HG03039 (cell line): Measurements from ENCODE around the gene SYN1.
"Not testable (repeated sequence)": the region's sequence is repeated elsewhere in the genome, so short reads cannot be mapped to it uniquely, and the experiment has no call there.

Experiments used
- ATAC-seq: cut with Tn5 transposase; IDR thresholded peaks from one replicate; pipeline ENCODE4 v1.9.1; 2021; ENCODE audit warnings: mild to moderate bottlenecking, moderate library complexity; ENCODE audit not compliant: unreplicated experiment

Gene SYN1

DNA sequence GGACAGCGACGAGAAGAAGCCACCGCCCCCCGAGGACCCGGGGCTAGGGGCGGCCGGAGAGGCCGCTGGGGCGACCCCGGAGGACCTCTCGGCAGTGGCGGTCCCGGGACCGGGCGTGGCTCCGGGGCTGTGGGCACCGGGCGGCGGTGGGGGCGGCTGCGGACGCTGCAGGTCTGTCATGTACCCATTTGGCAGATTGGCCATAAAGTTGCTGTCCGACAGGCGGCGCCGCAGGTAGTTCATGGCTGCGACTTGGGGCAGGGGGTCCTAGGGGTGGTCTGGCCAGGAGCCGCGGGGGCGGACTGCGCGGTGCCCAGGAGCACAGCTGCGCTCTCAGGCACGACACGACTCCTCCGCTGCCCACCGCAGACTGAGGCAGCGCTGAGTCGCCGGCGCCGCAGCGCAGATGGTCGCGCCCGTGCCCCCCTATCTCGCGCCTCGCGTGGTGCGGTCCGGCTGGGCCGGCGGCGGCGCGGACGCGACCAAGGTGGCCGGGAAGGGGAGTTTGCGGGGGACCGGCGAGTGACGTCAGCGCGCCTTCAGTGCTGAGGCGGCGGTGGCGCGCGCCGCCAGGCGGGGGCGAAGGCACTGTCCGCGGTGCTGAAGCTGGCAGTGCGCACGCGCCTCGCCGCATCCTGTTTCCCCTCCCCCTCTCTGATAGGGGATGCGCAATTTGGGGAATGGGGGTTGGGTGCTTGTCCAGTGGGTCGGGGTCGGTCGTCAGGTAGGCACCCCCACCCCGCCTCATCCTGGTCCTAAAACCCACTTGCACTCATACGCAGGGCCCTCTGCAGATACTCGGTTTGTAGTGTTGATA, at the start of gene SYN1:
TSS of gene SYN1 (minus strand) at position 372 of the 817 bp plus-strand sequence. CDS start at position 243, 129 bp downstream.
- ATAC-seq: peak; percentile 49

- ATAC-seq: not testable (repeated sequence)
Observed at GRCh38 chrX:47665797-47666196, 46.1 kb upstream of the SYN1 start.

- ATAC-seq: no peak
Observed at GRCh38 chrX:47664737-47665136, 45.1 kb upstream of the SYN1 start.

GRCh38 chrX:47662144-47662657, 42.5 kb upstream of the SYN1 start:
- no peak for ATAC-seq

- no peak for ATAC-seq
Observed at GRCh38 chrX:47661539-47661938, 41.9 kb upstream of the SYN1 start.

GRCh38 chrX:47659421-47659726, 39.7 kb upstream of the SYN1 start:
- no peak for ATAC-seq

- ATAC-seq: peak; percentile 72
Observed at GRCh38 chrX:47658684-47659420, 39.2 kb upstream of the SYN1 start, which contains the start of gene UXT. Gene UXT (minus strand): TSS chrX:47659180. CDS start chrX:47658927, 253 bp downstream.

DNA sequence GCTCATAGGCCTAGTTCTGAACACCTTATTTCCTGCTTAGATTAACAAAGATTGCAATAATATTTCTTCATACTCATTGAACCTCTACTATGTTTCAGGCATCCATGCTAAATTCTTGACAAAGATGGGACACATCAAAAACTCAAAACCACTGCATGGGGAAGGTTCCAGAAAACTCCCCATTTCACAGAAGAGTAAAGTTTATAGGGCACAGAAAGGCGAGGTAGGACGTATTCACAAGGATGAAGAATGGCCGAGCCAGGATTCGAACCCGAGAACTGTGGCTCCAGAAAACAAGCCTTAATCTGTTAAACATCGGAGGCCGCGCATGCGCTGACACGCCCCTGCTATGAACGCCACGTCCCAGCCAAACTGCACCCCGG, 38.6 kb upstream of the SYN1 start:
- ATAC-seq: no peak

DNA sequence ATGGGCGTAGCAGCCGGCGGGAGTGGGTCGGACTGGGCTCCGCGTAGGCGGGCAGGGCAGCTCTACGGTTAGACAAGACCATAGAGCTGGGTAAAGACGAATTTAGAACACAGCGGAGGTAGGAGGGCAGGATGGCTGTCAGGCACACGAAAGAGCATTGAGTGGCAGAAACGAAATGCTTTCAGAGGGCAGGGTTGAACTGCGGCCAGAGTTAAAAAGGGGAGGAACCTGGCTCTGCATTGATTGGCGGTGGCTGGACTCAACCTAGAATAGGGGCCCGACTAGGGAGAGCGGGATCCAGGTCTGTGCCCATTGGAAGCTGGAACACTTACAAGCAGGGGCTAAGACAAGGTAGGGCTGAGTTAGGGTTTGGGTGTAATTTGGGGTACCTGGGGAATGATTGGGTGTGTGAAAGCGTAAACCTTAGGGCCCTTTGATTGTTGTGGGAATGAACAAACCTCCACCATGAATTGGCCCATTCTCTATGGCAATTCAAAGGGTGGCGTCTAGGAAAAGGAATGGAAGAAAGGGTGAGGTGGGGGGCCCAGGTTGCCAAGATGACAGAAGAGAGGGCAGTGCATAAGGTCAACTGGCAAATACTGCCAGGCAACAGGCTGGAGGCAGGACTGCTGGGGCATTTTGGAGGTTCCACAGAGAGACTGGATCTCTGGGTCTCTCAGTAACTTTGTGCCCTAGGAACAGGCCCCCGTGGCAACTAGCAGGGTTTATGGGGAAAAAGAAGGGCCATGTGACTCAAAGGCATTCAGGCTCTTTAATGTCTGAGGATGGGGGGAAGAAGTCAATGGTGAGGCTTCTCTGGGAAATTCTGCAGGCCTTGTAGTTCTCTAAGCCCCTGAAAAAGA, 31.6 kb upstream of the SYN1 start:
- ATAC-seq: no peak

DNA sequence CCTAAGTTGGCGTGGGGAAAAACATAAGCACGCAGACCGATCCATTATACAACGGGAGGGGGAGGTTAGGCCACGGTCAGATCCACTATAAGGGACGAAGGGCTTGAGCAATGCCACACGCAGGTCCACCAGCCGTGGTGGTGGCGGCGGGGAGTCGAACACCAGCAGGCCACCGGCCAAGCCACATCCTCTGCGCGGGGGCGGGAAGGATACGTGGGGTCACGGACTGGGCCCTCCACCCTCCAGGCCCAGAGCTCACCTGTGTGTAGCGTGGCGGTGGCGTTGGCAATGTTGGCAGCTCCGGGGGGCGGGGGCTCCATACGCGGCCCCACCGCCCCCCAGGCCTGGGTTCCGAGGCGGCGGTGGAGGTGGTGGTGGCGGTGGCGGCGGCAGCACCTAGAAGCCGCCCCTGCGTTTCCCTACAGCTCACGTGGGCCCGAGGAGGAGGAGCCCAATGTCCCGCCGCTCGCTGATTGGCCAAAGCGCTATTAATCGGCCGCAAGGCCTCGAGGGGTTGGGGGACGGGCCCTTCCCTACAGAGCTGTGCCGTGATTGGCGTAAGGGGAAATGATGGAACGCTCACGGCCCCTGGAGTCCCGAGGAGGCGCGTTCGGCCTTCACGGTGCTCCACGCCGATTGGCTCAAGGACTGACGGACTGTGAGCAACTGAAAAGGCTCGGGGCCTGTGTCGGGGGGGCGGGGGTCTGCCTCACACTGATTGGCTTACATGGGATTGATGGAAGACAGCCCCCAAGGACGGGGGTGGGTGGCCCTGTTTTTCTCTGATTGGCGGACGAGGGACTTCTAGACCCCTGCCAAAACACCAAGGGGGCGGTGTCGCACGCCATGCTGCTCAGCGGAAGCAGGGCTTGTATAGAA, 30.7 kb upstream of the SYN1 start, which contains the start of gene ELK1:
TSS of gene ELK1 (minus strand) at position 400 of the 879 bp plus-strand sequence. CDS start 9,122 bp downstream, outside the sequence.
- peak; percentile 91 for ATAC-seq

DNA sequence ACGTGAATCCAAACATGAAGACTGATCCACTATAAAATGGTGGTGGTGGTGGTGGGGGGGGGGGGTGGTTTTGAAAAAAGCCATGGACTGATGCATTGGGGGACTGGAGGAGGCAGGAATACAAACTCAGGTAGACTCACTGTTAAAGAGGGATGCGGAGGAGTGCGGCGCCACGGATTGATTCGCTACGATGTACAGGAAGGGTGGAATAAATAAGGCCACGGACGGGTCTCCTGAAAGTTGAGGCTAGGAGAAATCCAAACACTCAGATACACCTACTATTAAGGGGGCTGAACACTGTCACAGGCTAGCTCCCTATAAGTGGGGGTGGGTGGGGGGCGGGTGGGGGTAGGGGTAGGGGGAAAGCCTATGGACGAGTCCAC, 30.1 kb upstream of the SYN1 start:
- no peak for ATAC-seq

- ATAC-seq: no peak
Observed at GRCh38 chrX:47649271-47649670, 29.6 kb upstream of the SYN1 start.

DNA sequence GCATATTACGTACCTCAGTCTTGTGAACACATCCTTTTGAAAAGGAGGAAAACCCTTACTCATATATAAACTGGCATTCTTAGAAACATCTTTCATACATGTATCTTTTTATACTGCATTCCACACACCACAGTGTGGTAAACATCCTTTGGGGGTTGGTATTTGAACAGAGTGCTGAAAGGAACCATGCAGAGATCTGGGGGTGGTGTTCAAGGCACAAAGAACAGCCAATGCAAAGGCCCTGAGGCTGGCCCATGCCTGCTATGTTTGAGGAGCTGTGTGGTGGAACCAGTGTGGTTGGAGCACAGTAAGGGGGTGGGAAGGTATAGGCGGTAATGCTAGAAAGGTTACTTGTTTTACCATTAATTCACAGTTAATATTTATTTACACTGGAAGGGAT, 28.7 kb upstream of the SYN1 start:
- no peak for ATAC-seq

DNA sequence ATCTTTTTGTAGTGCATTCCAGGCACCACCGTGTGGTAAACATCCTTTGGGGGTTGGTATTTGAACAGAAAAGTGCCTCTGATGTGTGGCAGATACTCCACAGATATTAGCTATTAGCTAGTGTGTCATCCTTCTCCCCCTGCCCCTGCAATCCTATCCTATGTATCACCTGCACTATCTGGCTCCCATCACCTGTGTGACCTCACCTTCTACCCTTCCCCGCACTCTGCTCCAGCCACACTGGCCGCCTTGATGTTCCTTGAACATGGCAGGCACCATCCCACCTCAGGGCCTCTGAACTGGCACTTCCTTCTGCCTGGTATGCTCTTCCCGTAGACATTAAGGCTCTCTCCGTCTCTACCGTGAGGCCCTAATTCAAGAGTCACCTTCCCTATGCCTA, 27.0 kb upstream of the SYN1 start:
- no peak for ATAC-seq

DNA sequence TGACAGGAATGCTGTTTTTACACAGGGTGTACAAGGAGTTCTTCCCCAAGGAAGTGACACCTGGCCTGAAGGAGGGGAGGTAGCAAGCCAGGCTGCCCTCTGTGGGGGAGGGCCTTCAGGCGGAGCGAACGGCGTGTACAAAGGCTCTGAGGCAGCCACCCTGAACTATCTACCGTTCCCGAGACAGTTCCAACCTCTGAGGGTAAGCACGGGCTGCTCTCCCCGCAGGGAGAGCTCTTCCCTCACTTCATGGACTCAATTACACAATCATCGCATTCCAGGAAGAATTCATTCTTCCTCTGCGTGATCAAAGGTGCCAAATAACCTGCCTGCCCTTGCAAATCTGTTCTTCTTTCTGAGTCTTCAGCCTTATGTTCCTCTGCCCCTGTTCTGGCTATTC, 25.9 kb upstream of the SYN1 start:
- no peak for ATAC-seq

DNA sequence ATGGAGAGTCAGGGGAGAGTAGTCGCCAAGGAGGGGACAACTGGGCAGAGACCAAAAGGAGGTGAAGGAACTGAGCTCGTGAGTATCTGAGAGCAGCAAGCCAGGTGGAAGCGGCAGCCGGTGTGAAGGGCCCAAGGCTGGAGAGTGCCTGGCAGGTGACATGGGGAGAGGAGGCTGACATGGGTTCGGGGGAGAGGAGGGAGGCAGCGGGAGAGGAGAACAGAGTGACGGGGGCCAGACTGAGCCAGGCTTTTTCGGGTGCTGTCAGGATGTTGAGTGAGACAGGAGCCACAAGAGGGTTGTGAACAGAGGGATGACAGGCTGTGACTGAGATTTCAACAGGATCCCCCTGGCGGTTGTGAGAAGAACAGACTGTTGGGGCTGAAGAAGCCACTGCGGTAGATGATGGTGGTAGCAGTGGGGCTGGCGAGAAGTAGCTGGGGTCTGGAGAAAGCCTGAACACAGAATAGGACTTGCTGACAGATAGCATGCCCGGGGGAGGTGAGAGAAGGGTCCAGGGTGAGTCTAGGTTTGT, 25.0 kb upstream of the SYN1 start:
- ATAC-seq: no peak

DNA sequence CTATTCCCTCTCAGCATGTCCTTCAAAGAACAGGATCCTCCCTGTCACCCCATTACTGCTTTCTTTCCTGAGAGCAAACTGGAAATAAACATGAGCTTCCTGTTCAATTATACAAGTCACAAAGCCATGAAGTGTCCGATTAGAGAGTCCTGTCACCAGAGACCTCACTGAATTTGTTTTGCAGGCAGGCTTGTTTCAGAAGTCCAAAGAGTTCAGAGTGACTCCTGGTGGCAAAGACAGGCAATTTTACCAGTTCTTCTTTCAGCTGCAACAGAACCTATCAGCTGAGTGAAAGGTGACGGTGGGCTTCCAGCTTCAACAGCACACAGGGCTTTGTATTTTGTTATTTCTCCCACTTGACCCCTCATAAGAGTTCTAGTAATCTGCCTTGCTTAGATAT, 24.3 kb upstream of the SYN1 start:
- ATAC-seq: no peak

DNA sequence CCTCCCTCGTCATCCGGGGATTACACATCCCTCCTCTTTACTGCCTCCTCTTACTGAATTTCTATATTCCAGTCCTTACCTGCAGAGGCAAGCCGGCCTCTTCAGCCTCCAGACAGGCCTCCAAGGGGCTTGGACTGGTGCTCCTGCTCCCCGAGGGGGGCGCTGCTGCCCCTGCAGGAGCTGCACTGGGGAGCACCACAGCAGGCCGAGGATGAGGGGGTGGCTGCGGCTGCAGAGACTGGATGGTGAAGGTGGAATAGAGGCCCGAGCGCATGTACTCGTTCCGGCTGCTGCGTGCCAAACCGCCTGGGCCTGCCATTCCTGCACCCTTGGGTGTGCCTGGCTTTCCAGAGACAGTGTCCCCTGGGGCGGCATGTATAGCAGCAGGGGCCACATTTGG, 19.2 kb upstream of the SYN1 start:
- ATAC-seq: no peak

- ATAC-seq: peak; percentile 77
Observed at GRCh38 chrX:47637546-47638195, 18.0 kb upstream of the SYN1 start.
